Inferior parietal cortex (tissue), 1 donor: ENCODE results near the gene PROM2.

Source experiments
- DNase-seq: peaks from one replicate; pipeline ENCODE4 v3.0.0-alpha.2; 2016; ENCODE audit errors: extremely low spot score

The PROM2 gene

GRCh38 chr2:95284886-95285541 is 10.8 kb downstream of the PROM2 start:
- no peak for DNase-seq

GRCh38 chr2:95285542-95285932 is 11.3 kb downstream of the PROM2 start:
- no peak for DNase-seq

- DNase-seq, result no peak
Measured at GRCh38 chr2:95287336-95287735, 13.1 kb downstream of the PROM2 start.

GRCh38 chr2:95287806-95288205 is 13.6 kb downstream of the PROM2 start:
- DNase-seq, result no peak

- no peak for DNase-seq
Measured at GRCh38 chr2:95289253-95289652, 15.0 kb downstream of the PROM2 start.

GRCh38 chr2:95291222-95291621 is 17.0 kb downstream of the PROM2 start:
- DNase-seq, result no peak

GRCh38 chr2:95292623-95293260 is 18.5 kb downstream of the PROM2 start:
- DNase-seq, result no peak

GRCh38 chr2:95294579-95295250 is 20.5 kb downstream of the PROM2 start:
- no peak for DNase-seq

GRCh38 chr2:95295376-95295775 is 21.1 kb downstream of the PROM2 start:
- no peak for DNase-seq

GRCh38 chr2:95296011-95296410 is 21.8 kb downstream of the PROM2 start:
- DNase-seq, result peak; percentile 70

- peak; percentile 20 for DNase-seq
Measured at GRCh38 chr2:95296880-95297487, 22.7 kb downstream of the PROM2 start, which contains the start of gene KCNIP3. Gene KCNIP3, plus strand, starts transcription at chr2:95297347. Its CDS starts 92 bp downstream, at chr2:95297439.

GRCh38 chr2:95297639-95298395 is 23.6 kb downstream of the PROM2 start:
- peak; percentile 16 for DNase-seq

GRCh38 chr2:95298486-95299111 is 24.4 kb downstream of the PROM2 start:
- DNase-seq, result no peak

GRCh38 chr2:95299961-95300360 is 25.7 kb downstream of the PROM2 start:
- DNase-seq, result no peak

GRCh38 chr2:95300450-95300849 is 26.2 kb downstream of the PROM2 start:
- no peak for DNase-seq

GRCh38 chr2:95301186-95301585 is 26.9 kb downstream of the PROM2 start:
- no peak for DNase-seq

- DNase-seq, result no peak
Measured at GRCh38 chr2:95301876-95302641, 27.8 kb downstream of the PROM2 start.

GRCh38 chr2:95303191-95303919 is 29.1 kb downstream of the PROM2 start:
- no peak for DNase-seq

GRCh38 chr2:95305380-95306061 is 31.3 kb downstream of the PROM2 start:
- DNase-seq, result no peak
